IMR-90 (cell line): ENCODE data around the gene NEUROD2. TPM values are rescaled to one million over a fixed set of nuclear protein-coding genes. Genes with fewer than 3 reads are reported as not detected.

Source experiments
- ATAC-seq: fragments of 200-7000 bp; cut with Tn5 transposase; 2 replicates; pipeline ENCODE4 v1.9.1; 2020; ENCODE audit warnings: low read depth, mild to moderate bottlenecking, moderate library complexity
- BruUV-seq: library from RNA; stranded (reverse); fragments of 400-500 nt; replicated peaks from 2 replicates; lab custom pipeline; 2021; lab: Mats Ljungman, UMichigan
- CTCF ChIA-PET: fragments of 300-600 bp; formaldehyde crosslinking; extraction: SDS; loops from one replicate; lab custom pipeline; 2021; ENCODE audit warnings: antibody characterized with exemption; lab: Yijun Ruan, JAX
- POLR2A ChIA-PET: fragments of 300-600 bp; sonication (Branson Sonifier 250); formaldehyde crosslinking; loops from one replicate; lab custom pipeline; 2022; ENCODE audit warnings: antibody characterized with exemption; ENCODE audit not compliant: unreplicated experiment; lab: Charles Lee
- DNase-seq: peaks from one replicate; pipeline ENCODE4 v3.0.0; 2013
- H2AFZ ChIP-seq: replicated peaks from 2 replicates; pipeline ENCODE3; 2013; ENCODE audit warnings: low read length, mild to moderate bottlenecking; ENCODE audit not compliant: poor library complexity
- H2AK5ac ChIP-seq: 2 replicates; pipeline ENCODE4 v1.6.1; 2013; ENCODE audit warnings: low read depth, low read length, inconsistent platforms
- H2AK9ac ChIP-seq: replicated peaks from 2 replicates; pipeline ENCODE3; 2013; ENCODE audit warnings: mild to moderate bottlenecking, low read depth, low read length, moderate library complexity; ENCODE audit not compliant: poor library complexity
- H2BK120ac ChIP-seq: 2 replicates; pipeline ENCODE4 v1.6.1; 2013; ENCODE audit warnings: low read depth, low read length, inconsistent platforms
- H2BK15ac ChIP-seq: 3 replicates; pipeline ENCODE4 v1.6.1; 2013; ENCODE audit warnings: low read depth, low read length, inconsistent platforms
- H2BK20ac ChIP-seq: 2 replicates; pipeline ENCODE4 v1.6.1; 2013; ENCODE audit warnings: low read depth, mild to moderate bottlenecking, inconsistent platforms, low read length, moderate library complexity
- H2BK5ac ChIP-seq: 2 replicates; pipeline ENCODE4 v1.6.1; 2013; ENCODE audit warnings: mild to moderate bottlenecking, low read depth, low read length, inconsistent platforms; ENCODE audit not compliant: poor library complexity, severe bottlenecking
- H3K14ac ChIP-seq: replicated peaks from 2 replicates; pipeline ENCODE4 v1.6.1; 2013; ENCODE audit warnings: low read depth, low read length, inconsistent platforms
- H3K18ac ChIP-seq: 2 replicates; pipeline ENCODE4 v1.6.1; 2013; ENCODE audit warnings: low read depth, low read length, control low read depth
- H3K23ac ChIP-seq: 2 replicates; pipeline ENCODE4 v1.6.1; 2013; ENCODE audit warnings: low read depth, low read length, inconsistent platforms
- H3K27ac ChIP-seq: 2 replicates; pipeline ENCODE4 v1.5.1; 2013; ENCODE audit warnings: mild to moderate bottlenecking, control low read depth, low read length; ENCODE audit not compliant: insufficient read depth
- H3K27me3 ChIP-seq: 2 replicates; pipeline ENCODE4 v1.6.1; 2013; ENCODE audit warnings: low read length; ENCODE audit not compliant: control insufficient read depth, insufficient read depth
- H3K36me3 ChIP-seq: 2 replicates; pipeline ENCODE4 v1.6.1; 2013; ENCODE audit warnings: low read length, mixed read lengths; ENCODE audit not compliant: control insufficient read depth, insufficient read depth
- H3K4ac ChIP-seq: 2 replicates; pipeline ENCODE4 v1.6.1; 2013; ENCODE audit warnings: low read depth, low read length, inconsistent platforms
- H3K4me1 ChIP-seq: 2 replicates; pipeline ENCODE4 v1.6.1; 2013; ENCODE audit warnings: low read length, mixed read lengths; ENCODE audit not compliant: control insufficient read depth, insufficient read depth
- H3K4me2 ChIP-seq: 2 replicates; pipeline ENCODE4 v1.6.1; 2013; ENCODE audit warnings: low read depth, mild to moderate bottlenecking, control low read depth, low read length, moderate library complexity
- H3K4me3 ChIP-seq: 2 replicates; pipeline ENCODE4 v1.5.1; 2013; ENCODE audit warnings: low read depth, mild to moderate bottlenecking, control low read depth, low read length, moderate library complexity; ENCODE audit not compliant: insufficient read depth
- H3K56ac ChIP-seq: 2 replicates; pipeline ENCODE4 v1.6.1; 2013; ENCODE audit warnings: low read length, inconsistent platforms; ENCODE audit not compliant: insufficient read depth; ENCODE audit errors: extremely low read depth
- H3K79me1 ChIP-seq, 2 experiments: 2 replicates each; pipeline ENCODE4 v1.6.1; 2013; ENCODE audit warnings: low read length in 2 of 2, inconsistent platforms in 1 of 2, low read depth in 1 of 2
- H3K9ac ChIP-seq: 2 replicates; pipeline ENCODE4 v1.6.1; 2013; ENCODE audit warnings: low read depth, low read length, control low read depth
- H3K9me1 ChIP-seq: 2 replicates; pipeline ENCODE4 v1.6.1; 2013; ENCODE audit warnings: low read length, inconsistent platforms; ENCODE audit not compliant: insufficient read depth
- H3K9me3 ChIP-seq: 2 replicates; pipeline ENCODE4 v1.6.1; 2013; ENCODE audit warnings: low read length; ENCODE audit not compliant: control insufficient read depth, insufficient read depth
- H4K20me1 ChIP-seq: 2 replicates; pipeline ENCODE4 v1.6.1; 2013; ENCODE audit warnings: low read length, inconsistent platforms; ENCODE audit not compliant: insufficient read depth
- H4K5ac ChIP-seq: 2 replicates; pipeline ENCODE4 v1.6.1; 2013; ENCODE audit warnings: mild to moderate bottlenecking, low read depth, low read length, control low read depth
- H4K8ac ChIP-seq, 2 experiments: 2 replicates each; pipeline ENCODE4 v1.6.1; 2013; ENCODE audit warnings: low read depth in 2 of 2, low read length in 2 of 2, control low read depth in 1 of 2, inconsistent platforms in 1 of 2
- H4K91ac ChIP-seq: 2 replicates; pipeline ENCODE4 v1.6.1; 2013; ENCODE audit warnings: low read depth, low read length, inconsistent platforms; ENCODE audit not compliant: insufficient read depth
- BHLHE40 ChIP-seq: fragments of 150-350 bp; IDR thresholded peaks from 2 replicates; pipeline ENCODE4 v1.6.1; 2016; ENCODE audit warnings: mild to moderate bottlenecking, low read depth, low read length
- CEBPB ChIP-seq: IDR thresholded peaks from 2 replicates; pipeline ENCODE4 v1.6.1; 2012; ENCODE audit warnings: low read depth, low read length, improper control_type of control experiment
- CHD1 ChIP-seq: IDR thresholded peaks from 2 replicates; pipeline ENCODE4 v1.6.1; 2012; ENCODE audit warnings: low read depth, low read length, improper control_type of control experiment
- FOS ChIP-seq: fragments of 150-350 bp; IDR thresholded peaks from 2 replicates; pipeline ENCODE4 v1.6.1; 2016; ENCODE audit warnings: low read depth, low read length
- MAFK ChIP-seq: IDR thresholded peaks from 2 replicates; pipeline ENCODE4 v1.6.1; 2012; ENCODE audit warnings: low read depth, low read length, improper control_type of control experiment
- MAZ ChIP-seq: IDR thresholded peaks from 2 replicates; pipeline ENCODE4 v1.6.1; 2012; ENCODE audit warnings: low read depth, mild to moderate bottlenecking, low read length, improper control_type of control experiment, moderate library complexity, borderline replicate concordance
- RAD21 ChIP-seq: IDR thresholded peaks from 2 replicates; pipeline ENCODE4 v1.6.1; 2012; ENCODE audit warnings: low read length, improper control_type of control experiment
- RCOR1 ChIP-seq: IDR thresholded peaks from 2 replicates; pipeline ENCODE4 v1.6.1; 2012; ENCODE audit warnings: mild to moderate bottlenecking, low read length, improper control_type of control experiment; ENCODE audit not compliant: insufficient replicate concordance
- RFX5 ChIP-seq: IDR thresholded peaks from 2 replicates; pipeline ENCODE4 v1.8.0; 2012; ENCODE audit warnings: low read depth, mild to moderate bottlenecking, low read length, moderate library complexity
- USF2 ChIP-seq: fragments of 150-350 bp; IDR thresholded peaks from 2 replicates; pipeline ENCODE4 v1.6.1; 2017; ENCODE audit warnings: mild to moderate bottlenecking, antibody characterized with exemption, low read length, low read depth
- WGBS, 2 experiments: methylation state at CpG; one replicate each; pipeline versions ENCODE4 v1.1.5 to v1.1.7; 2013; ENCODE audit warnings: missing lambda C conversion rate in 2 of 2; ENCODE audit not compliant: insufficient read length in 1 of 2; ENCODE audit errors: extremely low coverage in 2 of 2; 5-methylcytosine and 5-hydroxymethylcytosine counted together
- dilution Hi-C: fragments of 300-500 bp; cut with HindIII; formaldehyde crosslinking; loops from one replicate; pipeline ENCODE4 v1.14.3; 2018; ENCODE audit warnings: low sequenced_read_pairs; ENCODE audit not compliant: unreplicated experiment
- in situ Hi-C: fragments of 300-500 bp; cut with MboI; formaldehyde crosslinking; loops from 3 replicates; pipeline ENCODE4 v1.14.3; 2019; ENCODE audit warnings: low sequenced_read_pairs, inconsistent platforms, mixed read lengths
- intact Hi-C: fragments of 100-400 bp; cut with micrococcal nuclease; formaldehyde crosslinking; loops from 2 replicates; pipeline ENCODE4 v1.10.0; 2022
- polyA plus RNA-seq, 3 experiments: library from polyadenylated mRNA; depleted of rRNA; stranded (reverse); fragments of >200 nt; gene quantifications; 2 replicates each; pipeline ENCODE4 v1.2.3, GENCODE V29; 2012; ENCODE audit warnings: low replicate concordance in 1 of 3
- total RNA-seq: library from RNA; depleted of rRNA; stranded (reverse); fragments of >200 nt; gene quantifications from 2 replicates; pipeline ENCODE4 v1.2.3, GENCODE V29; 2012
- TF ChIP-seq, protein P1 (sequence below): fragments of 150-350 bp; IDR thresholded peaks from 2 replicates; pipeline ENCODE4 v1.6.1; 2016; ENCODE audit warnings: low read depth, mild to moderate bottlenecking, low read length, moderate library complexity, borderline replicate concordance

Gene NEUROD2
- total and polyA plus RNA-seq, 2 of the 4 experiments (the other 2 are of a cell fraction) = not detected

DNA sequence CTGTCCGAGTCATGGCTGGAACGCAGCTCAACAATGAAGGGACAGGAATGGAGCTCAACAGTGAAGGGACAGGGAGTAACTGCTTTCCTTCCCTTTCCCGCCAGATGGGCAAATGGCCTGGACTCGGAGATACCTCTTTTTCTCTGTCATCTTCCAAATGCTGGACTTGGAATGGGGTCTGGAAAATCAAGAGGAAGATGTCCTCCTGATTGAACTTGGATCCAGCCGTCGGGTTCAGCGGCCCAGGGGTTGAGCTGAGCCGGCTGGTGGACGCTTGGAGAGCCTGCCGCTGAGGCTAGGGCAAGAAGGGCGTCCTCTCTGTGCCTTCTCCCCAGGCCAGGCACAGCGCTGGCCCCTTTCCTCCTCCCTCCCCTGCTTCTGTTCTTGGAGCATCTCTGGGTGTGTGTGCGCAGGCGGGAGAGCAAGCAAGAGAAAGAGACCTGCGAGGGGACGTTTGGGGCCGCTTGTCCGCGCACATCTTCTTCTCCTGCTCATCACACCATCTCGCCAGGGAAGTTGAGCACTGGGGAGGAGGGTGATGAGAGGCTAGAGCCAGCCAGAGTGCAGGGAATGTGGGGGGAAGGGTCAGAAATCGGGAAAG is 6.6 kb downstream of the NEUROD2 start:
- DNase-seq (no peak), ATAC-seq (no peak)
- no peak overlapping the region for H3K4me3 ChIP-seq
- dilution Hi-C loops = no loop called here
- no peaks in the 10 kb centered on the region for H3K36me3 ChIP-seq
- peaks cover 5% of the 10 kb centered on the region; the same call in 1 of the 2 replicates for H3K9me3 ChIP-seq
- no peak overlapping the region for H3K4me2 ChIP-seq
- no peaks in the 10 kb centered on the region; the same call in 1 of the 2 replicates for H3K4me1 ChIP-seq
- POLR2A ChIA-PET = no interaction called here
- H4K5ac ChIP-seq = no peak overlapping the region
- no peak overlapping the region for H2BK20ac ChIP-seq
- no peak overlapping the region for H2BK5ac ChIP-seq
- no peak overlapping the region for H2AK5ac ChIP-seq
- CTCF ChIA-PET = interaction anchor here (1.1 kb wide), 1 partner anchor 21 kb away, joined by 5 read pairs; no protein-coding TSS in a partner anchor
- no peak overlapping the region for H4K91ac ChIP-seq
- no peaks in the 10 kb centered on the region for H3K79me1 ChIP-seq
- 0% methylated on average over 2 of the region's 21 CpGs; no CpG with 5 or more reads in 1 of the 2 experiments for WGBS, 2 experiments
- H3K23ac ChIP-seq = no peak overlapping the region
- no peak overlapping the region for H3K56ac ChIP-seq
- H3K9me1 ChIP-seq = no peaks in the 10 kb centered on the region
- no peak overlapping the region for H2BK120ac ChIP-seq
- BruUV-seq = no TSS peak
- H4K8ac ChIP-seq = no peak overlapping the region
- in situ Hi-C loops = no loop called here
- H3K27ac ChIP-seq = no peak overlapping the region
- H3K9ac ChIP-seq = no peak overlapping the region
- H2BK15ac ChIP-seq = no peak overlapping the region
- no peak for TF ChIP-seq FOS
- TF ChIP-seq USF2 = no peak
- no peak for TF ChIP-seq MAFK
- TF ChIP-seq MAZ = no peak
- no peak for TF ChIP-seq BHLHE40
- TF ChIP-seq CEBPB = no peak
- no peak for TF ChIP-seq RFX5
- TF ChIP-seq RAD21 = no peak
- TF ChIP-seq CHD1 = no peak
- no peak for TF ChIP-seq RCOR1
- TF ChIP-seq, protein P1, sequence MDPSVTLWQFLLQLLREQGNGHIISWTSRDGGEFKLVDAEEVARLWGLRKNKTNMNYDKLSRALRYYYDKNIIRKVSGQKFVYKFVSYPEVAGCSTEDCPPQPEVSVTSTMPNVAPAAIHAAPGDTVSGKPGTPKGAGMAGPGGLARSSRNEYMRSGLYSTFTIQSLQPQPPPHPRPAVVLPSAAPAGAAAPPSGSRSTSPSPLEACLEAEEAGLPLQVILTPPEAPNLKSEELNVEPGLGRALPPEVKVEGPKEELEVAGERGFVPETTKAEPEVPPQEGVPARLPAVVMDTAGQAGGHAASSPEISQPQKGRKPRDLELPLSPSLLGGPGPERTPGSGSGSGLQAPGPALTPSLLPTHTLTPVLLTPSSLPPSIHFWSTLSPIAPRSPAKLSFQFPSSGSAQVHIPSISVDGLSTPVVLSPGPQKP = no peak
- no peak overlapping the region for H3K18ac ChIP-seq
- no peak overlapping the region for H3K4ac ChIP-seq
- intact Hi-C loops = no loop called here
- H2AK9ac ChIP-seq = no peak overlapping the region
- H3K27me3 ChIP-seq = peaks cover 99% of the 10 kb centered on the region
- no peak overlapping the region for H3K14ac ChIP-seq
- H4K20me1 ChIP-seq = peaks cover 14% of the 10 kb centered on the region; the same call in 1 of the 2 replicates
- no peak overlapping the region for H2AFZ ChIP-seq
